ENCODE results near the gene SMIM5. TPM values are rescaled to one million over a fixed set of nuclear protein-coding genes. Genes with fewer than 3 reads are reported as not detected.
"Not testable (repeated sequence)": the region's sequence is repeated elsewhere in the genome, so short reads cannot be mapped to it uniquely, and the experiment has no call there.

Gene SMIM5
- polyA plus RNA-seq, 1 donor from 2014 or later: 0.59 TPM

DNA sequence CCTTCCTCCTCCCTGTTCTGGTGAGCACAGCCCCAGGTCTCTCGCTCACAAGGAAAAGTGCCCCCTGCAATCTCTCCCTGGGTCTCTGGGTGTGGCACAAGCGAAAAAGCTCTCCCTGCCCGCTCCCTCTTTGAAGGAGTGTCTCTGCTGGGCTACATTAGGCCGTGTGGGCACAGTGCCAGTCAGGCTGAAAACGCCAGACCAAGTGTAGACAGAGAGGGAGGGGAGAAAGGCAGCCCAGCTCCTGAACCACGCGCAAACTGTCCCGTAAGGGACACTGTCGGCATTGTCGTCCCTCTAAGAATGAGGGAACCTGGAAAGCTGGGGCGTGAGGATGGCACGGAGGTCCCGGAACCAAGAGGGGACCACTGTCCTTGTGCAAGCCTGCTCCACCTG lies 3.9 kb downstream of the SMIM5 start:
- no peak for TF ChIP-seq TAF1 (IDR thresholded peaks at IDR 0.05; ENCODE audit: low read depth)
- TF ChIP-seq SMC3 (conservative IDR thresholded peaks at IDR 0.05; ENCODE audit: poor library complexity): no peak
- no peak for TF ChIP-seq MXI1 (conservative IDR thresholded peaks at IDR 0.05; ENCODE audit: poor library complexity, severe bottlenecking)
- TF ChIP-seq, protein P1, sequence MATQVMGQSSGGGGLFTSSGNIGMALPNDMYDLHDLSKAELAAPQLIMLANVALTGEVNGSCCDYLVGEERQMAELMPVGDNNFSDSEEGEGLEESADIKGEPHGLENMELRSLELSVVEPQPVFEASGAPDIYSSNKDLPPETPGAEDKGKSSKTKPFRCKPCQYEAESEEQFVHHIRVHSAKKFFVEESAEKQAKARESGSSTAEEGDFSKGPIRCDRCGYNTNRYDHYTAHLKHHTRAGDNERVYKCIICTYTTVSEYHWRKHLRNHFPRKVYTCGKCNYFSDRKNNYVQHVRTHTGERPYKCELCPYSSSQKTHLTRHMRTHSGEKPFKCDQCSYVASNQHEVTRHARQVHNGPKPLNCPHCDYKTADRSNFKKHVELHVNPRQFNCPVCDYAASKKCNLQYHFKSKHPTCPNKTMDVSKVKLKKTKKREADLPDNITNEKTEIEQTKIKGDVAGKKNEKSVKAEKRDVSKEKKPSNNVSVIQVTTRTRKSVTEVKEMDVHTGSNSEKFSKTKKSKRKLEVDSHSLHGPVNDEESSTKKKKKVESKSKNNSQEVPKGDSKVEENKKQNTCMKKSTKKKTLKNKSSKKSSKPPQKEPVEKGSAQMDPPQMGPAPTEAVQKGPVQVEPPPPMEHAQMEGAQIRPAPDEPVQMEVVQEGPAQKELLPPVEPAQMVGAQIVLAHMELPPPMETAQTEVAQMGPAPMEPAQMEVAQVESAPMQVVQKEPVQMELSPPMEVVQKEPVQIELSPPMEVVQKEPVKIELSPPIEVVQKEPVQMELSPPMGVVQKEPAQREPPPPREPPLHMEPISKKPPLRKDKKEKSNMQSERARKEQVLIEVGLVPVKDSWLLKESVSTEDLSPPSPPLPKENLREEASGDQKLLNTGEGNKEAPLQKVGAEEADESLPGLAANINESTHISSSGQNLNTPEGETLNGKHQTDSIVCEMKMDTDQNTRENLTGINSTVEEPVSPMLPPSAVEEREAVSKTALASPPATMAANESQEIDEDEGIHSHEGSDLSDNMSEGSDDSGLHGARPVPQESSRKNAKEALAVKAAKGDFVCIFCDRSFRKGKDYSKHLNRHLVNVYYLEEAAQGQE (IDR thresholded peaks at IDR 0.05; ENCODE audit: borderline replicate concordance): no peak
- no peak for TF ChIP-seq EZH2 (IDR thresholded peaks at IDR 0.05; ENCODE audit: borderline replicate concordance, insufficient read depth, low read length, poor library complexity, severe bottlenecking)
- no peak for TF ChIP-seq POLR2AphosphoS5 (IDR thresholded peaks at IDR 0.05)
- TF ChIP-seq, protein P2, sequence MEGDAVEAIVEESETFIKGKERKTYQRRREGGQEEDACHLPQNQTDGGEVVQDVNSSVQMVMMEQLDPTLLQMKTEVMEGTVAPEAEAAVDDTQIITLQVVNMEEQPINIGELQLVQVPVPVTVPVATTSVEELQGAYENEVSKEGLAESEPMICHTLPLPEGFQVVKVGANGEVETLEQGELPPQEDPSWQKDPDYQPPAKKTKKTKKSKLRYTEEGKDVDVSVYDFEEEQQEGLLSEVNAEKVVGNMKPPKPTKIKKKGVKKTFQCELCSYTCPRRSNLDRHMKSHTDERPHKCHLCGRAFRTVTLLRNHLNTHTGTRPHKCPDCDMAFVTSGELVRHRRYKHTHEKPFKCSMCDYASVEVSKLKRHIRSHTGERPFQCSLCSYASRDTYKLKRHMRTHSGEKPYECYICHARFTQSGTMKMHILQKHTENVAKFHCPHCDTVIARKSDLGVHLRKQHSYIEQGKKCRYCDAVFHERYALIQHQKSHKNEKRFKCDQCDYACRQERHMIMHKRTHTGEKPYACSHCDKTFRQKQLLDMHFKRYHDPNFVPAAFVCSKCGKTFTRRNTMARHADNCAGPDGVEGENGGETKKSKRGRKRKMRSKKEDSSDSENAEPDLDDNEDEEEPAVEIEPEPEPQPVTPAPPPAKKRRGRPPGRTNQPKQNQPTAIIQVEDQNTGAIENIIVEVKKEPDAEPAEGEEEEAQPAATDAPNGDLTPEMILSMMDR (IDR thresholded peaks at IDR 0.05; ENCODE audit: poor library complexity, severe bottlenecking): no peak
- no peak for TF ChIP-seq RAD21 (conservative IDR thresholded peaks at IDR 0.05)
- no peak for TF ChIP-seq EP300 (conservative IDR thresholded peaks at IDR 0.05; ENCODE audit: poor library complexity, severe bottlenecking)
- H3K36me3 ChIP-seq (ENCODE audit: insufficient read depth, low read length): no peaks in the 10 kb centered on the region

DNA sequence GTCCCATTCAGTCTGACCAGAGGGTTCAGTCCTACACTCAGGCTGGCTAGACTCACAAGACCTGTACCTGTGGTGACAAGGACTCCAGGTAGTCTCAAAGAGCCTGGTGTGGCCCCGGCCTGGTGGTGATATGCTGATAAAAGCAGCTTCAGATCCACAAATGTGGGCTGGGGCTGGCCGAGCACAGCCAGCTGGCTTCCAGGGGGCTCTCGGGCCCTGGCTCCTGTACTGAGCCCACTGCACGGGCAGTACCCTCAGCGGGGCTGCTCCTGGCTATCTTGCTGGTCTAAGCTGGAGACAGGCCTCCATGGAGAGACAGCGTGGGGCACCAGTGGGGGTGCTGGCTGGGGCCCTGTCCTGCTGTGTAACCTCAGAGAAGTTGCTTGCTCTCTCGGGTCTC lies 4.3 kb downstream of the SMIM5 start:
- TF ChIP-seq, protein P2 (IDR thresholded peaks at IDR 0.05; ENCODE audit: poor library complexity, severe bottlenecking): no peak
- TF ChIP-seq RAD21 (conservative IDR thresholded peaks at IDR 0.05) (no peak), POLR2AphosphoS5 (IDR thresholded peaks at IDR 0.05) (no peak), TAF1 (IDR thresholded peaks at IDR 0.05; ENCODE audit: low read depth) (no peak), MXI1 (conservative IDR thresholded peaks at IDR 0.05; ENCODE audit: poor library complexity, severe bottlenecking) (no peak), EZH2 (IDR thresholded peaks at IDR 0.05; ENCODE audit: borderline replicate concordance, insufficient read depth, low read length, poor library complexity, severe bottlenecking) (no peak), EP300 (conservative IDR thresholded peaks at IDR 0.05; ENCODE audit: poor library complexity, severe bottlenecking) (no peak), SMC3 (conservative IDR thresholded peaks at IDR 0.05; ENCODE audit: poor library complexity) (no peak)
- TF ChIP-seq, protein P1 (IDR thresholded peaks at IDR 0.05; ENCODE audit: borderline replicate concordance): no peak
- Histone ChIP-seq H3K27ac (ENCODE audit: low read length) (no peak overlapping the region), H3K79me2 (replicated peaks; ENCODE audit: insufficient read depth, low read length) (no peaks in the 10 kb centered on the region), H3K9ac (ENCODE audit: low read length) (no peak overlapping the region), H3K36me3 (ENCODE audit: insufficient read depth, low read length) (no peaks in the 10 kb centered on the region), H3F3A (ENCODE audit: insufficient read depth, low read length, poor library complexity, severe bottlenecking) (no peaks in the 10 kb centered on the region), H3K4me2 (ENCODE audit: low read length) (no peak overlapping the region), H4K20me1 (ENCODE audit: insufficient read depth) (no peaks in the 10 kb centered on the region), H3K4me3 (ENCODE audit: low read length) (no peak overlapping the region), H3K9me3 (ENCODE audit: low read length) (no peaks in the 10 kb centered on the region), H3K9me2 (ENCODE audit: insufficient read depth, low read length) (no peaks in the 10 kb centered on the region), H3K27me3 (ENCODE audit: insufficient read depth, low read depth, low read length) (no peaks in the 10 kb centered on the region), H2AFZ (ENCODE audit: low read depth, low read length) (no peak overlapping the region)

More for the DNA sequence above, 3.9 kb downstream of the SMIM5 start:
- Histone ChIP-seq H3K9me3 (ENCODE audit: low read length) (no peaks in the 10 kb centered on the region), H4K20me1 (ENCODE audit: insufficient read depth) (no peaks in the 10 kb centered on the region), H3K27ac (ENCODE audit: low read length) (no peak overlapping the region), H2AFZ (ENCODE audit: low read depth, low read length) (no peak overlapping the region), H3K79me2 (replicated peaks; ENCODE audit: insufficient read depth, low read length) (no peaks in the 10 kb centered on the region), H3F3A (ENCODE audit: insufficient read depth, low read length, poor library complexity, severe bottlenecking) (no peaks in the 10 kb centered on the region), H3K4me2 (ENCODE audit: low read length) (no peak overlapping the region), H3K9me2 (ENCODE audit: insufficient read depth, low read length) (no peaks in the 10 kb centered on the region), H3K9ac (ENCODE audit: low read length) (no peak overlapping the region), H3K4me3 (ENCODE audit: low read length) (no peak overlapping the region), H3K27me3 (ENCODE audit: insufficient read depth, low read depth, low read length) (no peaks in the 10 kb centered on the region)

DNA sequence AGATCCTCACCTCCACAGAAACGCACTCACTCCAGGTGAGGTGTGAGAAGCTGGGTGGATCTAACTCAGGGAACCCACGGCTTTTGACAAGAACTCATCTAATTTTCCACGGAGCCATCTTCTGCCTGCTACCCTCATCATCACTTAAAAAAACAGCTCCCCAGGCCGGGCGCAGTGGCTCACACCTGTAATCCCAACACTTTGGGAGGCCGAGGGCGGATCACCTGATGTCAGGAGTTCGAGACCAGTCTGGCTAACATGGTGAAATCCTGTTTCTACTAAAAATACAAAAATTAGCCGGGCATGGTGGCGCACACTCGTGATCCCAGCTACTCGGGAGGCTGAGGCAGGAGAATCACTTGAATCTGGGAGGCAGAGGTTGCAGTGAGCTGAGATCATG lies 4.8 kb downstream of the SMIM5 start:
- H3K79me2 ChIP-seq (replicated peaks; ENCODE audit: insufficient read depth, low read length); H2AFZ ChIP-seq (ENCODE audit: low read depth, low read length); H3K9ac ChIP-seq (ENCODE audit: low read length); H3K4me2 ChIP-seq (ENCODE audit: low read length); H3K4me3 ChIP-seq (ENCODE audit: low read length); H3K27ac ChIP-seq (ENCODE audit: low read length); H3F3A ChIP-seq (ENCODE audit: insufficient read depth, low read length, poor library complexity, severe bottlenecking); H3K9me2 ChIP-seq (ENCODE audit: insufficient read depth, low read length); H3K9me3 ChIP-seq (ENCODE audit: low read length); H3K27me3 ChIP-seq (ENCODE audit: insufficient read depth, low read depth, low read length); H4K20me1 ChIP-seq (ENCODE audit: insufficient read depth); H3K36me3 ChIP-seq (ENCODE audit: insufficient read depth, low read length): not testable (repeated sequence)
